Subcutaneous adipose tissue (tissue), 4 donors: ENCODE data around the gene GSS. TPM values are rescaled to one million over a fixed set of nuclear protein-coding genes. Genes with fewer than 3 reads are reported as not detected.

Experiments
- CTCF ChIP-seq: fragments of 450-650 bp; IDR thresholded peaks from one replicate; pipeline ENCODE4 v1.5.1; 2016; ENCODE audit warnings: low read depth, mild to moderate bottlenecking, control low read depth, antibody characterized with exemption, moderate library complexity
- total RNA-seq, 4 donors: library from RNA; depleted of rRNA; stranded (reverse); fragments of >200 nt; gene quantifications; one replicate each; pipeline ENCODE4 v1.1.0, GENCODE V29; 2016

The GSS gene
- total RNA-seq, 4 donors from 2014 or later, result 25.4 to 42.4 (median 30.0) TPM

DNA sequence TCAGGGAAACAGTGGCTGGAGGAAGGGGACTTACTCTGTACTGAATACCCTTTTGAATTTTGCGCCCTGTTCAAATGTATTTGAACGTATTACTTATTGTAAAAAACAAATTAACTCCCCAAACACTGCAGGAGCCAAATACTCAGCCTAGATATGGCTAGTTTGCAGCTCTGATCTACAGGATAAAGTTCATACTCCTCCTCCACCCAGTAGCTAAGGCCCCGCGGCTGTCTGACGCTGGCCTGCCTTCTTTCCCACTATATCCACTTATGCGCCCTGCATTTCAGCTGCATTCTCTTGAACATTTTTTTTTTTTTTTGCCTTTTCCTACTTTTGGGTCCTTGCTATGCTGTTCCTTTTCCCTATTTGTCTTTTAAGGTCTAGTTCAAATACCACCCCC is 6.5 kb downstream of the GSS start:
- TF ChIP-seq CTCF, result no peak

DNA sequence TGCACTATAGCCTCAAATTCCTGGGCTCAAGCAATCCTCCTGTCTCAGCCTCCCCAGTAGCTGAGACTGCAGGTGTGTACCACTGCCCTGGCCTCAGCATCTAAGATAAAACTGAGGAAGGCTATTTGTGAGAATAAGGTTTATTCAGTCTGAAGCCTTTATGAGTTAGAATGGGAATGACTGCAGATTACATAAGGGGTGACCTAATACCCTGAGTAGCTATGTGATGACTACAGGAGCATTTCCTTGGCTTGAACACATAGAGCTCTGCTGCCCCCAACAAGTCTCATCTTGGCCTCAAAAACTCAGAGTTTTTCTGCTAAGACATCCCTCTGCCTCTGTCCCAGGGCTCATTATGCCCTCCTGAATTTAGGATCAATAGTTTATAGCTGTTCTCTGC is 7.6 kb downstream of the GSS start:
- TF ChIP-seq CTCF, result no peak

DNA sequence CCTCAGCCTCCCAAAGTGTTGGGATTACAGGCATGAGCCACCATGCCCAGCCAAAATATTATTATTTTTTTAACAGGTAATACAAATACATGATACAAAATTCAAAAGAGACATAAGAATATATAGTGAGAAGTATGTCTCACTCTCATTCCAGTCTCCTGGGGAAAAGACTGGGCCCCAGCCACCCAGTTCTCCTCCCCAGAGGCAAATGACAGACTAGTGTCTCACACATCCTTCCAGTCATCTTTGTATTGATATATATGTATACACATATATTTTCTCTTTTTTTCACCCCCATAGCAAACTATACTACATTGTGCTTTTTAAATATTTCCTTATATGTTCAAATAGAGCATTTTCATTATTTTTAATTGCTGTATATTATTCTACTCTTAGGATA is 8.3 kb downstream of the GSS start:
- no peak for TF ChIP-seq CTCF

GRCh38 chr20:34946661-34947060 is 8.9 kb downstream of the GSS start:
- TF ChIP-seq CTCF, result no peak

DNA sequence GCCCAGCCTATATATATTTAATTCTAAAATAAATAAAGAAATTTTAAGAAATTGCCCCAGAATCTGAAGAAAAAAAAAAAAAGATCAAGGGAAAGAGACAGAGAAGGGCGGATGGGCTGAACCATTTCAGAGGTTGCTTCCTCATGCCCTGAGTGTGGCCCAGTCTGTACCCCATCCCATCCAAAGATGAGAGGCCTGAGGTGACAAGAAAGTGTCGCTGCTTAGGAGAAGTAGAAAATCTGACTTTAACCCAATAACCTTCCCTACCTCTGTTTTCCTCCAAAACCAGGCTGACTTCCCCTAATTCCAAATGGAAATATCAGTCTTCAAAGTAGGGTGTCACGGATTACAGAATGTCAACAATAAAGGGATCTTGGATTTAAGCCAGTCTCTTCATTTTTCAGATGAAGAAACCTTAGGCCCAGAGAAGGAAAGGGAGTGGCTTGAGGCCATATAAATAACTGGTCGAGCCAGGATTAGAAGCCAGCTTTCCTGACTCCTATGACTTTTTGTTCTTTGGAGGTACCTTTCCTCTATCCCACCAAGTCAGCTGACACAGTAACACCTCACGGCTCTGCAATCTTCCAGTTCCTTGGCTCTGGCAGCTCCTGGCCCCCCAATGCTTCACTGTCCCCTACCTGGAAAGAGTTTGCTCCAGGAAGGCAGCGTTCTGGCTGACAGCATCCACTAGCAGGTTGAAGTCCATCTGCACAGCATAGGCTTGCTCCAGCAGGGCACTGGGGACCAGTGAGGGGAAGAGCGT is 10.1 kb downstream of the GSS start:
- TF ChIP-seq CTCF, result no peak

GRCh38 chr20:34943808-34944567 is 11.6 kb downstream of the GSS start:
- no peak for TF ChIP-seq CTCF

- TF ChIP-seq CTCF, result no peak
Measured at GRCh38 chr20:34942301-34942700, 13.3 kb downstream of the GSS start.
